Measurements from ENCODE around the gene AVEN. TPM values are rescaled to one million over a fixed set of nuclear protein-coding genes. Genes with fewer than 3 reads are reported as not detected.
A peak's percentile ranks its signal among the peaks of the same experiment; 100 is the strongest.

The AVEN gene
- 10 to 100 TPM in 1 of 6 donors, 1 to 10 TPM in 5; 4.4 to 10.0 (median 6.8) TPM for polyA plus RNA-seq (ENCODE audit: low read depth in 6 of 6)

- Mint-ChIP-seq H3K4me3 (peak within 1 kb of the TSS; percentile 83 to 97 (median 94)), H3K27ac (peak within 1 kb of the TSS; percentile 72 to 98 (median 90)), H3K27me3 (no peaks in the 10 kb centered on the region), H3K36me3 (no peaks in the 10 kb centered on the region), H3K9me3 (no peaks in the 10 kb centered on the region), H3K4me1 (peaks cover 14 to 18% (median 14%) of the 10 kb centered on the region in 3 donors)
- ATAC-seq (ENCODE audit: low read depth in 2 of 2) (peak; percentile 67 to 68), DNase-seq (peak; percentile 62)
Measured at GRCh38 chr15:34038871-34039789, at the start of gene AVEN. Gene AVEN (minus strand): TSS chr15:34039204. CDS start chr15:34039046, 158 bp downstream.

GRCh38 chr15:34085746-34086145 is 46.7 kb upstream of the AVEN start:
- no peak for DNase-seq
- no peak for ATAC-seq (ENCODE audit: low read depth in 2 of 2)
- Mint-ChIP-seq H3K36me3 (peaks cover 0 to 29% of the 10 kb centered on the region in 2 donors), H3K4me1 (no peaks in the 10 kb centered on the region), H3K4me3 (no peak overlapping the region), H3K27me3 (no peaks in the 10 kb centered on the region), H3K27ac (no peak overlapping the region), H3K9me3 (no peaks in the 10 kb centered on the region)

GRCh38 chr15:34084086-34084485 is 45.1 kb upstream of the AVEN start:
- Mint-ChIP-seq H3K36me3 (peaks cover 0 to 29% of the 10 kb centered on the region in 2 donors), H3K27me3 (no peaks in the 10 kb centered on the region), H3K9me3 (no peaks in the 10 kb centered on the region), H3K27ac (no peak overlapping the region), H3K4me1 (no peaks in the 10 kb centered on the region), H3K4me3 (no peak overlapping the region)
- DNase-seq (no peak), ATAC-seq (ENCODE audit: low read depth in 2 of 2) (no peak)

- H3K4me1 Mint-ChIP-seq: peaks cover 0 to 9% (median 0%) of the 10 kb centered on the region in 3 donors
- peaks cover 0 to 6% (median 2%) of the 10 kb centered on the region in 7 donors for H3K9me3 Mint-ChIP-seq
- DNase-seq: no peak
- no peak overlapping the region for H3K4me3 Mint-ChIP-seq
- H3K27ac Mint-ChIP-seq: no peak overlapping the region
- no peak for ATAC-seq (ENCODE audit: low read depth in 2 of 2)
- H3K36me3 Mint-ChIP-seq: peaks cover 10 to 12% of the 10 kb centered on the region in 2 donors
- no peaks in the 10 kb centered on the region for H3K27me3 Mint-ChIP-seq
Measured at GRCh38 chr15:34079904-34080303, 40.9 kb upstream of the AVEN start.

- Mint-ChIP-seq H3K27ac (no peak overlapping the region), H3K27me3 (no peaks in the 10 kb centered on the region), H3K9me3 (peaks cover 0 to 10% (median 2%) of the 10 kb centered on the region in 7 donors), H3K36me3 (peaks cover 10 to 11% of the 10 kb centered on the region in 2 donors), H3K4me3 (no peak overlapping the region), H3K4me1 (peaks cover 0 to 9% (median 0%) of the 10 kb centered on the region in 3 donors)
- ATAC-seq (ENCODE audit: low read depth in 2 of 2) (no peak), DNase-seq (no peak)
Measured at GRCh38 chr15:34078900-34079299, 39.9 kb upstream of the AVEN start.

- Mint-ChIP-seq H3K36me3 (peaks cover 5 to 10% of the 10 kb centered on the region in 2 donors), H3K27me3 (no peaks in the 10 kb centered on the region), H3K4me1 (peaks cover 0 to 9% (median 0%) of the 10 kb centered on the region in 3 donors), H3K27ac (no peak overlapping the region), H3K9me3 (peaks cover 0 to 10% (median 2%) of the 10 kb centered on the region in 7 donors), H3K4me3 (no peak overlapping the region)
- no peak for DNase-seq
- no peak for ATAC-seq (ENCODE audit: low read depth in 2 of 2)
Measured at GRCh38 chr15:34076785-34077184, 37.8 kb upstream of the AVEN start.

- ATAC-seq (ENCODE audit: low read depth in 2 of 2) (no peak), DNase-seq (no peak)
- Mint-ChIP-seq H3K27me3 (no peaks in the 10 kb centered on the region), H3K4me1 (no peaks in the 10 kb centered on the region), H3K36me3 (peaks cover 0 to 5% of the 10 kb centered on the region in 2 donors), H3K4me3 (no peak overlapping the region), H3K27ac (no peak overlapping the region), H3K9me3 (peaks cover 0 to 6% (median 0%) of the 10 kb centered on the region in 7 donors)
Measured at GRCh38 chr15:34070003-34070402, 31.0 kb upstream of the AVEN start.

GRCh38 chr15:34065941-34066340 is 26.9 kb upstream of the AVEN start:
- Mint-ChIP-seq H3K4me3 (no peak overlapping the region), H3K27me3 (no peaks in the 10 kb centered on the region), H3K36me3 (no peaks in the 10 kb centered on the region), H3K27ac (no peak overlapping the region), H3K4me1 (peaks cover 4 to 7% (median 6%) of the 10 kb centered on the region in 3 donors), H3K9me3 (no peaks in the 10 kb centered on the region)
- ATAC-seq (ENCODE audit: low read depth in 2 of 2) (no peak), DNase-seq (no peak)

GRCh38 chr15:34065261-34065660 is 26.3 kb upstream of the AVEN start:
- H3K27ac Mint-ChIP-seq: peak overlapping the region in 1 of 6 donors; percentile 32
- H3K9me3 Mint-ChIP-seq: no peaks in the 10 kb centered on the region
- peaks cover 4 to 7% (median 6%) of the 10 kb centered on the region in 3 donors for H3K4me1 Mint-ChIP-seq
- no peak overlapping the region for H3K4me3 Mint-ChIP-seq
- H3K36me3 Mint-ChIP-seq: no peaks in the 10 kb centered on the region
- DNase-seq (no peak), ATAC-seq (ENCODE audit: low read depth in 2 of 2) (no peak)
- no peaks in the 10 kb centered on the region for H3K27me3 Mint-ChIP-seq

GRCh38 chr15:34064438-34064837 is 25.4 kb upstream of the AVEN start:
- ATAC-seq (ENCODE audit: low read depth in 2 of 2): no peak
- Mint-ChIP-seq H3K27ac (no peak overlapping the region), H3K9me3 (no peaks in the 10 kb centered on the region), H3K36me3 (no peaks in the 10 kb centered on the region), H3K4me1 (peaks cover 4 to 7% (median 6%) of the 10 kb centered on the region in 3 donors), H3K4me3 (no peak overlapping the region), H3K27me3 (no peaks in the 10 kb centered on the region)
- no peak for DNase-seq

- no peak overlapping the region for H3K27ac Mint-ChIP-seq
- no peak overlapping the region for H3K4me3 Mint-ChIP-seq
- ATAC-seq (ENCODE audit: low read depth in 2 of 2): no peak
- no peaks in the 10 kb centered on the region for H3K27me3 Mint-ChIP-seq
- peaks cover 4 to 7% (median 6%) of the 10 kb centered on the region in 3 donors for H3K4me1 Mint-ChIP-seq
- no peak for DNase-seq
- H3K9me3 Mint-ChIP-seq: no peaks in the 10 kb centered on the region
- H3K36me3 Mint-ChIP-seq: no peaks in the 10 kb centered on the region
Measured at GRCh38 chr15:34059946-34060345, 20.9 kb upstream of the AVEN start.

GRCh38 chr15:34059476-34059875 is 20.5 kb upstream of the AVEN start:
- H3K27ac Mint-ChIP-seq: peak overlapping the region in 1 of 6 donors; percentile 58

GRCh38 chr15:34056911-34057310 is 17.9 kb upstream of the AVEN start:
- H3K9me3 Mint-ChIP-seq: peaks cover 0 to 7% (median 2%) of the 10 kb centered on the region in 7 donors
- H3K27me3 Mint-ChIP-seq: peaks cover 0 to 1% (median 0%) of the 10 kb centered on the region in 3 donors
- H3K4me1 Mint-ChIP-seq: peaks cover 2 to 3% (median 2%) of the 10 kb centered on the region in 3 donors
- H3K36me3 Mint-ChIP-seq: peaks cover 0 to under 1% of the 10 kb centered on the region in 2 donors
- H3K4me3 Mint-ChIP-seq: no peak overlapping the region
- no peak for ATAC-seq (ENCODE audit: low read depth in 2 of 2)
- DNase-seq: no peak
- H3K27ac Mint-ChIP-seq: no peak overlapping the region

More at GRCh38 chr15:34059476-34059875, 20.5 kb upstream of the AVEN start:
- H3K4me1 Mint-ChIP-seq: peaks cover 4 to 7% (median 6%) of the 10 kb centered on the region in 3 donors
- H3K4me3 Mint-ChIP-seq: no peak overlapping the region
- H3K9me3 Mint-ChIP-seq: no peaks in the 10 kb centered on the region
- no peaks in the 10 kb centered on the region for H3K27me3 Mint-ChIP-seq
- H3K36me3 Mint-ChIP-seq: no peaks in the 10 kb centered on the region
- ATAC-seq (ENCODE audit: low read depth in 2 of 2) (no peak), DNase-seq (no peak)
